HL-60/S4 treated with retinoic acid at 250 ng/mL for 4 days and 3 days (cell line): ENCODE data around the gene YOD1.
"Not testable (repeated sequence)": the region's sequence is repeated elsewhere in the genome, so short reads cannot be mapped to it uniquely, and the experiment has no call there.

ENCODE experiments used
- in situ Hi-C: fragments of 300-500 bp; cut with MboI; formaldehyde crosslinking; loops from 2 replicates; pipeline ENCODE4 v1.7.0; 2022; ENCODE audit warnings: low sequenced_read_pairs

The YOD1 gene

GRCh38 chr1:207050480-207051190 is 373 bp downstream of the YOD1 start:
- in situ Hi-C loops, result no loop called here

GRCh38 chr1:207049974-207050391 is 1.0 kb downstream of the YOD1 start:
- in situ Hi-C loops, result no loop called here

- in situ Hi-C loops, result no loop called here
Observed at GRCh38 chr1:207049514-207049913, 1.5 kb downstream of the YOD1 start.

- in situ Hi-C loops, result no loop called here
Observed at GRCh38 chr1:207049054-207049453, 2.0 kb downstream of the YOD1 start.

GRCh38 chr1:207048041-207048440 is 3.0 kb downstream of the YOD1 start:
- in situ Hi-C loops, result no loop called here

- in situ Hi-C loops, result no loop called here
Observed at GRCh38 chr1:207047505-207047904, 3.5 kb downstream of the YOD1 start.

GRCh38 chr1:207045453-207045852 is 5.6 kb downstream of the YOD1 start:
- in situ Hi-C loops, result no loop called here

GRCh38 chr1:207041397-207041796 is 9.6 kb downstream of the YOD1 start:
- in situ Hi-C loops, result not testable (repeated sequence)

GRCh38 chr1:207040181-207040533 is 10.9 kb downstream of the YOD1 start:
- in situ Hi-C loops, result no loop called here

- in situ Hi-C loops, result no loop called here
Observed at GRCh38 chr1:207039380-207040180, 11.4 kb downstream of the YOD1 start.

GRCh38 chr1:207036865-207037264 is 14.1 kb downstream of the YOD1 start:
- in situ Hi-C loops, result no loop called here

- in situ Hi-C loops, result no loop called here
Observed at GRCh38 chr1:207035877-207036551, 15.0 kb downstream of the YOD1 start.

- in situ Hi-C loops, result no loop called here
Observed at GRCh38 chr1:207034998-207035397, 16.0 kb downstream of the YOD1 start.

- in situ Hi-C loops, result no loop called here
Observed at GRCh38 chr1:207034208-207034607, 16.8 kb downstream of the YOD1 start.

- in situ Hi-C loops, result no loop called here
Observed at GRCh38 chr1:207033302-207033701, 17.7 kb downstream of the YOD1 start.

GRCh38 chr1:207032528-207033017 is 18.4 kb downstream of the YOD1 start, which contains the start of gene C1orf116:
TSS of gene C1orf116 (minus strand) at chr1:207032756. CDS start at chr1:207027598, 5,158 bp downstream.
- in situ Hi-C loops, result no loop called here

- in situ Hi-C loops, result no loop called here
Observed at GRCh38 chr1:207031632-207032264, 19.3 kb downstream of the YOD1 start.

GRCh38 chr1:207031016-207031415 is 20.0 kb downstream of the YOD1 start:
- in situ Hi-C loops, result no loop called here

- in situ Hi-C loops, result no loop called here
Observed at GRCh38 chr1:207030522-207031009, 20.4 kb downstream of the YOD1 start.

- in situ Hi-C loops, result no loop called here
Observed at GRCh38 chr1:207029701-207030521, 21.1 kb downstream of the YOD1 start.
